ENCODE results near the gene RAPSN. TPM values are rescaled to one million over a fixed set of nuclear protein-coding genes. Genes with fewer than 3 reads are reported as not detected.

RAPSN gene
- polyA plus RNA-seq, 3 donors: 1.2 TPM; not detected in 2

- H3K27ac ChIP-seq (ENCODE audit: low read depth in 1 of 2, low read length in 2 of 2): peak overlapping the region in 1 of 2 donors; percentile 28
- no peak overlapping the region for H3K4me2 ChIP-seq (replicated peaks; ENCODE audit: extremely low read depth, low read length, poor library complexity, severe bottlenecking)
- H3K4me1 ChIP-seq (ENCODE audit: control insufficient read depth in 1 of 2, insufficient read depth in 2 of 2, low read length in 2 of 2): peaks cover 16 to 18% of the 10 kb centered on the region in 2 donors
- no peak overlapping the region for H3K9ac ChIP-seq (ENCODE audit: insufficient read depth, low read length, poor library complexity, severe bottlenecking)
- H4K20me1 ChIP-seq (ENCODE audit: insufficient read depth, low read length): peaks cover 79% of the 10 kb centered on the region
- no peak for TF ChIP-seq CTCF (IDR thresholded peaks at IDR 0.05)
- H3K36me3 ChIP-seq (replicated peaks in 1 of 2; ENCODE audit: control insufficient read depth in 1 of 2, insufficient read depth in 2 of 2, low read length in 2 of 2): peaks cover 60 to 84% of the 10 kb centered on the region in 2 donors
- H3K9me3 ChIP-seq (replicated peaks in 1 of 2; ENCODE audit: control insufficient read depth in 1 of 2, insufficient read depth in 1 of 2, low read length in 2 of 2): no peaks in the 10 kb centered on the region
- no CpG with 5 or more reads among the region's 2 CpGs for WGBS (ENCODE audit: insufficient coverage)
- H3K4me3 ChIP-seq (replicated peaks in 1 of 3; ENCODE audit: low read depth in 2 of 3, low read length in 3 of 3): no peak overlapping the region
- Mint-ChIP-seq H3K27me3 (ENCODE audit: low read depth in 3 of 3) (no peaks in the 10 kb centered on the region), H3K36me3 (peaks cover 60 to 74% of the 10 kb centered on the region in 2 donors), H3K9me3 (no peaks in the 10 kb centered on the region), H3K27ac (peak overlapping the region in 3 of 7 donors; percentile 7 to 12 (median 10)), H3K4me1 (peaks cover 14% of the 10 kb centered on the region), H3K4me3 (no peak overlapping the region)
- intact Hi-C loops (cut with micrococcal nuclease): loop anchor here in 1 of 2 donors (5.0 kb wide), 1 partner anchor 80 kb away; the partner anchor contains the start of gene PTPMT1
- H3K27me3 ChIP-seq (ENCODE audit: control insufficient read depth in 2 of 2, insufficient read depth in 2 of 2, low read length in 2 of 2): no peaks in the 10 kb centered on the region
- H3K79me2 ChIP-seq (ENCODE audit: insufficient read depth, low read length): peaks cover 65% of the 10 kb centered on the region
- no peak for DNase-seq
- no peak overlapping the region for H2AFZ ChIP-seq (ENCODE audit: insufficient read depth, low read depth, low read length, poor library complexity, severe bottlenecking)
These were observed 38.5 kb upstream of the RAPSN start for GRCh38 chr11:47487421-47487820.

- Mint-ChIP-seq H3K27me3 (ENCODE audit: low read depth in 3 of 3) (peaks cover 0 to 2% (median 0%) of the 10 kb centered on the region in 3 donors), H3K4me3 (no peak overlapping the region), H3K27ac (peak overlapping the region; percentile 14 to 79 (median 60)), H3K9me3 (no peaks in the 10 kb centered on the region), H3K4me1 (peaks cover 14% of the 10 kb centered on the region), H3K36me3 (peaks cover 75 to 86% of the 10 kb centered on the region in 2 donors)
- peak in 1 of 3 donors; percentile 43 for DNase-seq
- H3K27ac ChIP-seq (ENCODE audit: low read depth in 1 of 2, low read length in 2 of 2): peak overlapping the region; percentile 43 to 57
- H3K4me3 ChIP-seq (replicated peaks in 1 of 3; ENCODE audit: low read depth in 2 of 3, low read length in 3 of 3): no peak overlapping the region
- peaks cover 49% of the 10 kb centered on the region for H3K79me2 ChIP-seq (ENCODE audit: insufficient read depth, low read length)
- H4K20me1 ChIP-seq (ENCODE audit: insufficient read depth, low read length): peaks cover 75% of the 10 kb centered on the region
- no peaks in the 10 kb centered on the region for H3K27me3 ChIP-seq (ENCODE audit: control insufficient read depth in 2 of 2, insufficient read depth in 2 of 2, low read length in 2 of 2)
- peaks cover 16 to 18% of the 10 kb centered on the region in 2 donors for H3K4me1 ChIP-seq (ENCODE audit: control insufficient read depth in 1 of 2, insufficient read depth in 2 of 2, low read length in 2 of 2)
- WGBS (ENCODE audit: insufficient coverage): 58% methylated on average over 4 of the region's 7 CpGs
- H3K36me3 ChIP-seq (replicated peaks in 1 of 2; ENCODE audit: control insufficient read depth in 1 of 2, insufficient read depth in 2 of 2, low read length in 2 of 2): peaks cover 80 to 92% of the 10 kb centered on the region in 2 donors
- TF ChIP-seq CTCF (IDR thresholded peaks at IDR 0.05): no peak
- no peak overlapping the region for H3K9ac ChIP-seq (ENCODE audit: insufficient read depth, low read length, poor library complexity, severe bottlenecking)
- no peak overlapping the region for H3K4me2 ChIP-seq (replicated peaks; ENCODE audit: extremely low read depth, low read length, poor library complexity, severe bottlenecking)
- no peak overlapping the region for H2AFZ ChIP-seq (ENCODE audit: insufficient read depth, low read depth, low read length, poor library complexity, severe bottlenecking)
- H3K9me3 ChIP-seq (replicated peaks in 1 of 2; ENCODE audit: control insufficient read depth in 1 of 2, insufficient read depth in 1 of 2, low read length in 2 of 2): no peaks in the 10 kb centered on the region
- intact Hi-C loops (cut with micrococcal nuclease): loop anchor here in 1 of 2 donors (5.0 kb wide), 1 partner anchor 82 kb away; the partner anchor contains the start of gene PTPMT1
These were observed 36.2 kb upstream of the RAPSN start for GRCh38 chr11:47485107-47485506.
